HEK293 (cell line): ENCODE data around the gene VWF.
A peak's percentile ranks its signal among the peaks of the same experiment; 100 is the strongest.

Source experiments
- CTCF ChIA-PET: fragments of 350-600 bp; formaldehyde crosslinking; extraction: SDS; loops from one replicate; lab custom pipeline; 2021; ENCODE audit warnings: antibody characterized with exemption; lab: Yijun Ruan, JAX
- POLR2A ChIA-PET: fragments of 300-600 bp; formaldehyde crosslinking; extraction: SDS; loops from one replicate; lab custom pipeline; 2020; ENCODE audit warnings: antibody characterized with exemption, inconsistent platforms; lab: Yijun Ruan, JAX
- H3K27ac ChIP-seq: fragments of 200-500 bp; sonication (Bioruptor generic); 2 replicates; pipeline ENCODE4 v1.5.1; 2014; ENCODE audit warnings: low read depth, low read length, control low read depth, inconsistent platforms; ENCODE audit errors: extremely low read depth
- H3K36me3 ChIP-seq, 2 experiments: fragments of 200-500 bp in 1 of 2; sonication (Bioruptor generic) in 1 of 2; 1 replicate in 1 of 2; 2 replicates in 1 of 2; pipeline ENCODE4 v1.5.1; 2014 to 2017; ENCODE audit warnings: inconsistent platforms in 2 of 2, low read length in 2 of 2; ENCODE audit not compliant: control insufficient read depth in 2 of 2, insufficient read depth in 1 of 2
- H3K4me1 ChIP-seq: fragments of 200-500 bp; sonication (Bioruptor generic); 2 replicates; pipeline ENCODE4 v1.5.1; 2014; ENCODE audit warnings: mild to moderate bottlenecking, low read length, inconsistent platforms; ENCODE audit not compliant: control insufficient read depth, insufficient read depth
- H3K4me3 ChIP-seq: 2 replicates; pipeline ENCODE4 v1.5.1; 2011; ENCODE audit warnings: low read depth, mild to moderate bottlenecking, control low read depth, low read length, moderate library complexity
- H3K9me3 ChIP-seq: fragments of 200-500 bp; sonication (Bioruptor generic); 2 replicates; pipeline ENCODE4 v1.5.1; 2014; ENCODE audit warnings: low read depth, low read length, inconsistent platforms; ENCODE audit not compliant: control insufficient read depth, insufficient read depth
- GLI4 ChIP-seq: fragments of 450-650 bp; formaldehyde crosslinking; IDR thresholded peaks from 2 replicates; pipeline ENCODE4 v1.5.1; 2016; ENCODE audit warnings: missing biosample characterization, missing genetic modification characterization
- GLIS1 ChIP-seq: fragments of 450-650 bp; formaldehyde crosslinking; IDR thresholded peaks from 2 replicates; pipeline ENCODE4 v1.5.1; 2016; ENCODE audit warnings: missing biosample characterization, missing genetic modification characterization
- HOXA7 ChIP-seq: sonication (generic); formaldehyde crosslinking; IDR thresholded peaks from 2 replicates; pipeline ENCODE4 v1.8.1; 2022; ENCODE audit warnings: missing genetic modification reagents, borderline replicate concordance
- PRDM1 ChIP-seq: fragments of 450-650 bp; formaldehyde crosslinking; IDR thresholded peaks from 2 replicates; pipeline ENCODE4; 2016; ENCODE audit warnings: missing biosample characterization, missing genetic modification characterization
- SCRT2 ChIP-seq: fragments of 450-650 bp; formaldehyde crosslinking; IDR thresholded peaks from 2 replicates; pipeline ENCODE4 v1.5.1; 2016; ENCODE audit warnings: missing biosample characterization, missing genetic modification characterization
- SP2 ChIP-seq: fragments of 450-650 bp; formaldehyde crosslinking; IDR thresholded peaks from 2 replicates; pipeline ENCODE4 v1.5.1; 2016; ENCODE audit warnings: missing biosample characterization, missing genetic modification characterization
- YY1 ChIP-seq: fragments of 450-650 bp; formaldehyde crosslinking; IDR thresholded peaks from 2 replicates; pipeline ENCODE4 v1.5.1; 2018; ENCODE audit warnings: missing biosample characterization, missing genetic modification characterization
- ZIC2 ChIP-seq: fragments of 450-650 bp; formaldehyde crosslinking; IDR thresholded peaks from 2 replicates; pipeline ENCODE4 v1.5.1; 2016; ENCODE audit warnings: missing biosample characterization, missing genetic modification characterization
- ZNF157 ChIP-seq: fragments of 450-650 bp; formaldehyde crosslinking; IDR thresholded peaks from 2 replicates; pipeline ENCODE4 v1.5.1; 2016; ENCODE audit warnings: missing biosample characterization, missing genetic modification characterization
- ZNF274 ChIP-seq, 2 experiments: fragments of 200-500 bp in 1 of 2; fragments of 450-650 bp in 1 of 2; sonication (Bioruptor generic) in 1 of 2; formaldehyde crosslinking in 1 of 2; IDR thresholded peaks; 2 replicates each; pipeline versions ENCODE4 v1.5.1 to v1.6.1; 2014 to 2016; ENCODE audit warnings: borderline replicate concordance in 1 of 2, inconsistent platforms in 1 of 2, low read length in 1 of 2, missing biosample characterization in 1 of 2, missing genetic modification characterization in 1 of 2
- ZNF600 ChIP-seq: fragments of 450-650 bp; formaldehyde crosslinking; IDR thresholded peaks from 2 replicates; pipeline ENCODE4 v1.5.1; 2016; ENCODE audit warnings: missing biosample characterization, missing genetic modification characterization
- ZNF747 ChIP-seq: fragments of 450-650 bp; formaldehyde crosslinking; IDR thresholded peaks from 2 replicates; pipeline ENCODE4 v1.5.1; 2016; ENCODE audit warnings: missing biosample characterization, missing genetic modification characterization
- TF ChIP-seq, protein P1 (sequence below): fragments of 450-650 bp; IDR thresholded peaks from 2 replicates; pipeline ENCODE4 v1.5.1; 2018; ENCODE audit warnings: missing biosample characterization, missing genetic modification characterization
- TF ChIP-seq, protein P2 (sequence below): fragments of 450-650 bp; formaldehyde crosslinking; IDR thresholded peaks from 2 replicates; pipeline ENCODE4 v1.5.1; 2017; ENCODE audit warnings: missing biosample characterization, missing genetic modification characterization
- TF ChIP-seq, protein P3 (sequence below): fragments of 450-650 bp; formaldehyde crosslinking; IDR thresholded peaks from 2 replicates; pipeline ENCODE4 v1.5.1; 2016; ENCODE audit warnings: missing biosample characterization, missing genetic modification characterization

The VWF gene

GRCh38 chr12:5941907-5942306 lies 182.6 kb downstream of the VWF start (continued):
- TF ChIP-seq ZNF274 (IDR thresholded peaks at IDR 0.05; ENCODE audit: low read length) = no peak
- TF ChIP-seq ZNF274 (tag by site-specific recombination; IDR thresholded peaks at IDR 0.05; ENCODE audit: borderline replicate concordance) = no peak
- TF ChIP-seq, protein P1, sequence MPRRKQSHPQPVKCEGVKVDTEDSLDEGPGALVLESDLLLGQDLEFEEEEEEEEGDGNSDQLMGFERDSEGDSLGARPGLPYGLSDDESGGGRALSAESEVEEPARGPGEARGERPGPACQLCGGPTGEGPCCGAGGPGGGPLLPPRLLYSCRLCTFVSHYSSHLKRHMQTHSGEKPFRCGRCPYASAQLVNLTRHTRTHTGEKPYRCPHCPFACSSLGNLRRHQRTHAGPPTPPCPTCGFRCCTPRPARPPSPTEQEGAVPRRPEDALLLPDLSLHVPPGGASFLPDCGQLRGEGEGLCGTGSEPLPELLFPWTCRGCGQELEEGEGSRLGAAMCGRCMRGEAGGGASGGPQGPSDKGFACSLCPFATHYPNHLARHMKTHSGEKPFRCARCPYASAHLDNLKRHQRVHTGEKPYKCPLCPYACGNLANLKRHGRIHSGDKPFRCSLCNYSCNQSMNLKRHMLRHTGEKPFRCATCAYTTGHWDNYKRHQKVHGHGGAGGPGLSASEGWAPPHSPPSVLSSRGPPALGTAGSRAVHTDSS = no peak
- TF ChIP-seq ZNF600 (tag by site-specific recombination) = no peak
- TF ChIP-seq GLI4 = no peak
- no peak for TF ChIP-seq YY1 (tag by site-specific recombination)

GRCh38 chr12:5927732-5928516 lies 196.5 kb downstream of the VWF start:
- ChIA-PET POLR2A (no interaction called here), CTCF (interaction anchor here (0.6 kb wide), 1 partner anchor 29 kb away, joined by 3 read pairs; no protein-coding TSS in a partner anchor)

DNA sequence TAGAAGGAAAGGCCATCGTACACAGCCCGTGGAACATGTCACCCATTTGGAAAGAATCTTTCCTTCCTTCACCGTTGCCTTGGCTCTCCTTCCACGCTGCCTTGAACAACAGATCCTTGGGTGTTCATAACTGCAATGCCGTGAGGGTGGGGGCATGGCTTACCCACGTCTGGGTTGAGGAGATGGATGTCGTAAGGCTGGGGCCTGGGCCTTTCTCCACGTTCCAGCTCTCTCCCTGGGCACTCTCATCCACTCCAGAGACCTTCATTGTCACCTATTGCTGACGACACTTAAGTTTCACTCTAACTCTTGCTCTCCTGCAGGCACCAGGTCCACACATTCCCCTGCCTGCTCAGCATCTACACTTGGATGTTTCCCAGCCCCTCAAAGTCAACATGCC lies 198.8 kb downstream of the VWF start:
- POLR2A ChIA-PET = no interaction called here
- H3K9me3 ChIP-seq = no peaks in the 10 kb centered on the region
- H3K27ac ChIP-seq = no peak overlapping the region
- TF ChIP-seq ZNF747 (tag by site-specific recombination) (no peak), ZIC2 (tag by site-specific recombination) (no peak), HOXA7 (CRISPR knock-in tag) (no peak), SCRT2 (tag by site-specific recombination) (no peak)
- TF ChIP-seq, protein P2, sequence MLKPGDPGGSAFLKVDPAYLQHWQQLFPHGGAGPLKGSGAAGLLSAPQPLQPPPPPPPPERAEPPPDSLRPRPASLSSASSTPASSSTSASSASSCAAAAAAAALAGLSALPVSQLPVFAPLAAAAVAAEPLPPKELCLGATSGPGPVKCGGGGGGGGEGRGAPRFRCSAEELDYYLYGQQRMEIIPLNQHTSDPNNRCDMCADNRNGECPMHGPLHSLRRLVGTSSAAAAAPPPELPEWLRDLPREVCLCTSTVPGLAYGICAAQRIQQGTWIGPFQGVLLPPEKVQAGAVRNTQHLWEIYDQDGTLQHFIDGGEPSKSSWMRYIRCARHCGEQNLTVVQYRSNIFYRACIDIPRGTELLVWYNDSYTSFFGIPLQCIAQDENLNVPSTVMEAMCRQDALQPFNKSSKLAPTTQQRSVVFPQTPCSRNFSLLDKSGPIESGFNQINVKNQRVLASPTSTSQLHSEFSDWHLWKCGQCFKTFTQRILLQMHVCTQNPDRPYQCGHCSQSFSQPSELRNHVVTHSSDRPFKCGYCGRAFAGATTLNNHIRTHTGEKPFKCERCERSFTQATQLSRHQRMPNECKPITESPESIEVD (tag by site-specific recombination) = no peak
- H3K4me1 ChIP-seq = no peaks in the 10 kb centered on the region
- H3K4me3 ChIP-seq = no peak overlapping the region
- H3K36me3 ChIP-seq = no peaks in the 10 kb centered on the region
- CTCF ChIA-PET = interaction anchor here (0.6 to 0.9 kb wide), 2 partner anchors 91 to 369 kb away, joined by 3 to 4 read pairs; no protein-coding TSS in a partner anchor

More at GRCh38 chr12:5927732-5928516, 196.5 kb downstream of the VWF start:
- Histone ChIP-seq H3K36me3 (no peaks in the 10 kb centered on the region), H3K9me3 (no peaks in the 10 kb centered on the region), H3K27ac (no peak overlapping the region), H3K4me1 (no peaks in the 10 kb centered on the region), H3K4me3 (no peak overlapping the region)
- TF ChIP-seq SP2 (tag by site-specific recombination) (no peak), PRDM1 (tag by site-specific recombination) (peak; percentile 59; the same call in 1 of the 2 replicates), GLIS1 (no peak), ZNF157 (tag by site-specific recombination) (no peak)
- TF ChIP-seq, protein P3, sequence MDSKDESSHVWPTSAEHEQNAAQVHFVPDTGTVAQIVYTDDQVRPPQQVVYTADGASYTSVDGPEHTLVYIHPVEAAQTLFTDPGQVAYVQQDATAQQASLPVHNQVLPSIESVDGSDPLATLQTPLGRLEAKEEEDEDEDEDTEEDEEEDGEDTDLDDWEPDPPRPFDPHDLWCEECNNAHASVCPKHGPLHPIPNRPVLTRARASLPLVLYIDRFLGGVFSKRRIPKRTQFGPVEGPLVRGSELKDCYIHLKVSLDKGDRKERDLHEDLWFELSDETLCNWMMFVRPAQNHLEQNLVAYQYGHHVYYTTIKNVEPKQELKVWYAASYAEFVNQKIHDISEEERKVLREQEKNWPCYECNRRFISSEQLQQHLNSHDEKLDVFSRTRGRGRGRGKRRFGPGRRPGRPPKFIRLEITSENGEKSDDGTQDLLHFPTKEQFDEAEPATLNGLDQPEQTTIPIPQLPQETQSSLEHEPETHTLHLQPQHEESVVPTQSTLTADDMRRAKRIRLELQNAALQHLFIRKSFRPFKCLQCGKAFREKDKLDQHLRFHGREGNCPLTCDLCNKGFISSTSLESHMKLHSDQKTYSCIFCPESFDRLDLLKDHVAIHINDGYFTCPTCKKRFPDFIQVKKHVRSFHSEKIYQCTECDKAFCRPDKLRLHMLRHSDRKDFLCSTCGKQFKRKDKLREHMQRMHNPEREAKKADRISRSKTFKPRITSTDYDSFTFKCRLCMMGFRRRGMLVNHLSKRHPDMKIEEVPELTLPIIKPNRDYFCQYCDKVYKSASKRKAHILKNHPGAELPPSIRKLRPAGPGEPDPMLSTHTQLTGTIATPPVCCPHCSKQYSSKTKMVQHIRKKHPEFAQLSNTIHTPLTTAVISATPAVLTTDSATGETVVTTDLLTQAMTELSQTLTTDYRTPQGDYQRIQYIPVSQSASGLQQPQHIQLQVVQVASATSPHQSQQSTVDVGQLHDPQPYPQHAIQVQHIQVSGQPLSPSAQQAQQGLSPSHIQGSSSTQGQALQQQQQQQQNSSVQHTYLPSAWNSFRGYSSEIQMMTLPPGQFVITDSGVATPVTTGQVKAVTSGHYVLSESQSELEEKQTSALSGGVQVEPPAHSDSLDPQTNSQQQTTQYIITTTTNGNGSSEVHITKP = no peak
